ENCODE data around the gene MOB3B.

MOB3B gene

DNA sequence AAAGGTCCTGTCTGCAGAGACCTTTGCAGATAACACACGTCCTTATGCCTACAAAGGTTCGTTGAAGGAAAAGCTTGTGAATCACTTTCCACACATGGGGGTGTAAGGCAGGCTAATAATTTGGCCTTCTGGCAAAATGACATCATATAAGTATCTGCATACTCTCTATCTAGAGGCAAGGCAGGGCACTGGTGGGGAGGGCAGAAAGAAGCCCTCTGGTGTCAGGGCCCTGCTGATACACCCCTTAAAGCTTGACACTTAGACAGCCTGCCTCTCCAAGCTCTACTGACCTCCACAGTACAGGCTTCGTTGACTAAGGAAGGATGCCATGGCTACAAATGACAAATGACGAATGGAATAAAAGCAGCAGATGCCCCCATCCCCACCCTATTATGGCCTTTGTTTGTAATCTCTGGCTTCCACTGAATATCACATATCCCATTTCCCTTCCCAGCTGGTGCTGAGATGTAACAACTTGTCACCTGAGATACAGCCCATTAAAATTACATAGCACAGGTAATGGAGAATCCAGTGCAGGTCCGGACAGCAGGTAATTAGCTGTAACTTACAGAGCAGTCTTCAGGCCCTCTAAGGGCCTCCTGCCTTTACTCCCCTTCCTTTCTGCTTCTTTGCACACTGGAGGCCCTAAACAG lies 82.5 kb downstream of the MOB3B start:
- DNase-seq (ENCODE audit: low read depth) = no peak

DNA sequence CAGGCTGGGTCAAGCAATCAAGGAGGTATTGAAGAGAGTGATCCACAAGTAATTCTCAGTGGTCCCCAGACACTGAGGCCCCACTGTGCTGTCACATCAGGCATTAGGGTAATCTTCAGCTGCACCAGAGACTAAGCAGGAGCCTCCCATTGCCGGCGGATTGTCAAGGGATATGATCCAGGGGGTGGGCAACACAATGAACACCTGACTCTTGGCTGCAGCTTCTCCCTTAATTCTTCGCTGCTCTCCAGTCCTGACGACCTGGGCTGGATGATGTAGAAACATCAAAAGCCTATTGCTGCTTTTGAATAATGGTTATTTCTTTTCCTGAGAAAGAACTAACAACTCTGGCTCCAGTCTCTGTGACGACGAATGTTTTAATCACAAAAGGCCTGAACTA lies 83.9 kb downstream of the MOB3B start:
- DNase-seq (ENCODE audit: low read depth) = no peak

DNA sequence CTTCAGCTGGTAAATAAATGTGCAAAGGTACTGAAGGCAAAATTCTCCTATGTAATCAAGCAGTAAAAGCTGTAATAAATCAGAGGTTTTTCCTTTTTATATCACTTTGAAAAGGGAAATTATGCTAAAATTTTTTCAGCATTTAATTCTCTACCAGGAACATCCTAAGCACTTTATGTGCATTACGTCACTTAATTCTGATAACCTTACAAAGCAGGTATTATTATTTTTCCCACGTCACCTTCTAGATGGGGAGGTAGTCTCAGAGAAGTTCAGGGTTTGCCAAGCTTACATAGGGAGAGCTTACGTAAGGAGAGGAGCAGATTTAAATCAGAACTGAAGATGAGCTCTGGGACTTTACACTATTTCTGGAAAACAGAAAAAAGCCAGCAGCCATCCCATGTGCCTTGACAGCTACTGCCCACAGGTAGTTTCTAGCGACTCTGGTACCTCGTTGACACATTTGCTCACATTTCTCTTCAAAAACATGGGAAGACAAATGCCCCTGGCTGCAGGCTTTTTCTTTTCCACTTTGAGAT lies 84.5 kb downstream of the MOB3B start:
- DNase-seq (ENCODE audit: low read depth) = no peak

DNA sequence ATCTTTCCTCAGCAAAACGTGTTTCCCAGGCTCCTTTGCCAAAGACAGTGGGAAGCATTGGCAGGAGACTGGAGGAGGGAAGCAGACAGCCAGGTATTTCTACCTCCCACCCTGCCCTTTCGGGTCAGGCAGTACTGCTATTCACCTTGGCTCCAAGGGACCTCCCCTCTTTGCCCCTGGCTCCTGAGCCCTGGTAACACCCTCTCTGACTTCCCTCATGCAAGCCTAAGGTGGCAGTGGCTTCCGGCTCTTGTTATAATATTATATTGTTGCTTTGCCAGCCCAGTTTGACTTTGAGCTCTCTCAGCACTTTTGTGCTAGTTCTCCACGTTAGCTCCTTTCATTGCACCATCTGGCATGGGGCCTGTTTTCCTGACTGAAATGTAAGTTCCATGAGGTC lies 87.2 kb downstream of the MOB3B start:
- DNase-seq (ENCODE audit: low read depth) = no peak

DNA sequence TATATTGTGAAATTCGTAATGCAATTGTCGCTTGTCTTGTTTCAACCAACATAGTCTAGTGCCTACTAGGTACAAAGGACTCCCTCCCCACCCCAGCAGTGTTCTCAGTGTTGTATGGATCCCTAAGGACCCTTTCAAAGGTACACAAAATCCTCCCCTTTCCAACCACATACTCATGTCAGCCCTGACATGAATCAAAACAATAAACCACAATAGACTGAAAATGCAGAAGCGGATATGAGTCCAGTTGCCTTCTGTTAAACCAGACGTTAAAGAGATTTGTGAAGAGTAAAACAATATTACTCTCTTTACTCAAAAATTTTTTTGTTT lies 87.9 kb downstream of the MOB3B start:
- DNase-seq (ENCODE audit: low read depth) = no peak

DNA sequence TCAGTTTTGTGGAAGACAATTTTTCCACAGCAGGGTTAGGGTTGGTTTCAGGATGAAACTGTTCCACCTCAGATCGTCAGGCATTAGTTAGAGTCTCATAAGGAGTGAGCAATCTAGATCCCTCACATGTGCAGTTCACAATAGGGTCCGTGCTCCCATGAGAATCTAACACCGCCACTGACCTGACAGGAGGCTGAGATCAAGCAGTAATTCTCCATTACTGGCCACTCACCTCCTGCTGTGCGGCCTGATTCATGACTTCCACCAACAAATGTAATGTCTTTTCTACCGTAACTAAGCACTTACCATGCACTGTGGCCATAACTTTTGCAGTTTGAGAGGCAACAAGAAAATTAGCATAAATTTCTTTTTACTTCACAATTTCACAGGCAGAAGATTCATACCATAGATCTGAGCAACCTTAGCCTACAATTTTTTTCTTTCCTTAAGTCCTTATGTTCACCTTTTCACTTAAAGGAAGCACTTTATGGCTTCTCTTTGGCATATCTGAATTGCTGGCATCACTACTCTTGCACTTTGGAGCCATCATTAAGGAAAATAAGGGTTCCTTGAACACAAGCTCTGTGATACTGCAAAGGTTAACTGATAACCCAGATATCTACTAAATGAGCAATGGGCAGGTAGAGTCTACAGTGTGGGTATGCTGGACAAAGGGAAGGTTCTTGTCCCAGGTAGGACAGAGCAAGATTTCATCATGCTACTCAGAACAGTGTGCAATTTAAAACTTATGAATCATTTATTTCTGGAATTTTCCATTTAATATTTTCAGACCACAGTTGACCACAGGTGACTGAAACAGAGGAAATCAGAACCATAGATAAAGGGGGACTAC lies 88.5 kb downstream of the MOB3B start:
- no peak for DNase-seq (ENCODE audit: low read depth)

DNA sequence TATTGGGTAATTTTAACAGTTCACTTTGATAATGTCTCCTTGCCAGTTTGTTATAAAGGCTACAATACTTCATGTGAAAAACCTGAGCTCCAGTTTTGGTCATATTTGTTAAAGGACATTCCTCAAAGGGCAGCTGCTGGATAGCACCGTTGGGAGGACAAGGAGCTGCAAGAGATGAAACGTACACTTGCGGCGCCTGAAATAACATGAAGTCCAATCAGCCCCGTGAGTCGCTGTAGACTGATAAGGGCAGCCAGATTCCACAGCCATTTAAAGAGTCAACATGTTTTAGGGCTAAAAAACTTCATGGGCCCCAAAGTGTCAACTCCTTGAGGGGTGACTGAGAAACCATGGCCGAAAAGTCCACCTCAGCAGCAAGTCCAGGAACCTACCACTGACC lies 91.1 kb downstream of the MOB3B start:
- no peak for DNase-seq (ENCODE audit: low read depth)

DNA sequence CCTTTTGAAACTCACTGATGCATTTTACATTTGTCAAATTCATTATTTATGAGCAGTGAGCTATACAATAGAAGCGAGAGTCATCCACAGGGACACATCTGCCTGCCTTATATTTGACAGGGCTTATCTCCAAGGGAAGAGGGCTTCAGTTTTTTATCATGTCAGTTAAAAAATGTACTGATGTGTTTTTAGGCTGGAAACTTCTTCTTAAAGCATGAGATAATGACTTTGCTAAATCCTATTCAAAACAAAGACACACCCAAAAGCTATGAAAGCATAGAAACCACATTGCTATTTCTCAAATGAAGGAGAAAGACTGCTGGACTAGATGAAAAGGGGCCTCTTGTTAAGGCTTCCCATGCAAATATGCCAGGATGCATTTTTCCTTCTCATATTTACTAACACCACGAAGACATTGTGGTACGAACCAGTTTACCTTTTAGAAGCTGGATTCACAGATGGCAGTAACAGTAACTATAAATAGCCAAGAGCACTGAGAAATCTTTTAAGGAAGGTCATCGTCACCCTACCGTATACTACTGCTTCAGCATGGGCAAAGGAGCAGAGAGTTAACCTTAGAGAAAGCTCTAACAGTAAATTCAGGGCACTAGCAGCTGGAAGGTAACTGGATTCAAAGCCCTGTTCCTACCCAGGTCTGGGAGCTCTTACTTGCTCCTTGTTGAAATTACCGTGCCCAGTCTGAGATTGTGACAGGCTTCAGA lies 91.8 kb downstream of the MOB3B start:
- no peak for DNase-seq (ENCODE audit: low read depth)

DNA sequence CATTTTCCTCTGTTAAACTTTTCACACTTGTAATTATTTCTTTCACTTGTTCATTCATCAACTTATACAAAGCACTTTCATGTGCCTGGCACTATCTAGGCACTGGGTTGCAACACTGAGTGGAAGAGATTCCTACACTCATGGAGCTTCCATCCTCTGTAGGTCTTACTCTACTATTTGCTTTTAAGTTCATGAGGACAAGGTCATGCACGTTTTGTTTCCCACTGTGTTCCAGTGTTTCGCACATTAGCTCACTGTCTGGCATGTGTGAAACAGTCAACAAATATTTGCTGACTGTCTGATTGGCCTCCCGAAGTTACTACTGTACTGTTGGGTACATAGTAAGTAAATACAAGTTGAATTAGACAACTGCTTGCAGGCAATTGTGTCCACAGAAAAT lies 93.4 kb downstream of the MOB3B start:
- no peak for DNase-seq (ENCODE audit: low read depth)

DNA sequence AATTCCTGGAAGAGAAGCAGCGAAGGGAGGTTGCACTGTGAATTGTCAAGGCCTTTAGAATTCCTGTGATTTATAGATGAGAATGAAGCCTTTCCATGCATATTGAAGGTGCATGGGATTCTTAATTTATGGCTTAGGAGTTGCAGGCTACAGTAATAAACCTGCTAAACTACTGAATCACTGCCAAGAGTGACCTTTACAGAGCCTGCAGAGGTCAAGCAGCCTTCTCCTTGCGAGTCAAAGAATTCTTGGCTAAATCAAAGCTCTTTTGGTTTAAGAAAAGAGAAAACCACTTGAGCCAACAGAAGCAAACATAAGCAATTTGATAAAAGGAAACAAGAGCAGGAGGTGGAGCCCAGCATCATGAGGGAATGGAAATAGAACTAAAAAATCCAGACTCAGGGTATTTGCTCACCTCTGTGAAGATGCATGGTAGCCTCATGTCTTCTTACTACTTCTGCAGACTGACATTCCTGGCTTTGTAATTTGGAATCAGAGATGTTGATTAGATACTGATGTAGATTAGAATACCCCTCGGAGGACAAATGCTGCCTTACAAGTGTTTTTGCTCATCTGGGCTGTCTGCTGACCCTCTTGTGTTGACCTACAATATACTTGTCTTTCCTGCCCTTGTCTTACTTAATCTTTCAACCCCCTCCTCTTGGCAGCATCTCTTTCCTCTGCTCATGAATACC lies 95.8 kb downstream of the MOB3B start:
- no peak for DNase-seq (ENCODE audit: low read depth)

DNA sequence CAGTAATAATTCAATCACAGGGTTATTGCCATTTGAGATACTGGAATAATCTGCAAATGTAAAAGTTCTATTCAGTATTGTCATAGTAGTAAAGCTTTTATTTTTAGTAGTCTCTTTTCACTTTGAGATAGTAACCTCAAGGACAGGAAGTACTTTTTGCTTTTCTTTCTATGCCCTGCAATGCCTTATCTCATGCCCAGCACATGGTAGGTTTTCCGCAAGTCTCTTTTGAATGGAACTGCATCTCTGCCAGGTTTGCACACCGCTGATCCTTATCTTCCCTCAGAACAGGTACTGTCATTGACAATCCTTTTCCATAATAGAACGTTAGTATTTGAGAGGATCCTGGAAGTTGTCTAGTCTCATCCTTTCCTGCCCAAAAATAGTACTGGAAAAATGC lies 97.3 kb downstream of the MOB3B start:
- no peak for DNase-seq (ENCODE audit: low read depth)

DNA sequence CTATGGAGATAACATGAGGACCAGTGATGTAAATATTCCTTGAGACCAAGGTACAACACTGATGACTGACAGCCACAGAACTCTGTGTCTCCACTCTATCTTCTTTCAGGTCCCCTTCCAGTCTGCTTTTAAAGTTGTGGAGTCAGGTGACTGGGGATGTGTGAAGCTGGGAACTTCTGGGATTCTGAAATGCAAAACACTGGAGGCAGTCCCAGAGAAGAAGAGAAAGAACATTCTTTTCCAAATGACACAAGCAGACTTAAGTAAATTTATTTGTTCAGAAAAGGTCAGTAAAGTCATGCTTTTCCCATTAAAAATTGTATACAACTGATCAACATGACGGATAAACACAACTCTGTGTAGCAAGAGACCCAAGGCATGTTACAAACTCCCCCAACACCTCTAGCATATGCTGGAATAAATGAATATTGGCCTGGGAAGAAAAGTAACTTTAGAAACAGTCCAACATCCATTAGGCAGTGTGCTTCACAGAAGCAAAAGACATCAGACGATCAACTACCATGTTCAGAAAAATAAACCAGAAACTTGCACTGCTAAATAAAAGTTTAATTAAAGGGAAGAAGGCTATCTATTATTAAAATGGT lies 98.0 kb downstream of the MOB3B start:
- DNase-seq (ENCODE audit: low read depth) = no peak

DNA sequence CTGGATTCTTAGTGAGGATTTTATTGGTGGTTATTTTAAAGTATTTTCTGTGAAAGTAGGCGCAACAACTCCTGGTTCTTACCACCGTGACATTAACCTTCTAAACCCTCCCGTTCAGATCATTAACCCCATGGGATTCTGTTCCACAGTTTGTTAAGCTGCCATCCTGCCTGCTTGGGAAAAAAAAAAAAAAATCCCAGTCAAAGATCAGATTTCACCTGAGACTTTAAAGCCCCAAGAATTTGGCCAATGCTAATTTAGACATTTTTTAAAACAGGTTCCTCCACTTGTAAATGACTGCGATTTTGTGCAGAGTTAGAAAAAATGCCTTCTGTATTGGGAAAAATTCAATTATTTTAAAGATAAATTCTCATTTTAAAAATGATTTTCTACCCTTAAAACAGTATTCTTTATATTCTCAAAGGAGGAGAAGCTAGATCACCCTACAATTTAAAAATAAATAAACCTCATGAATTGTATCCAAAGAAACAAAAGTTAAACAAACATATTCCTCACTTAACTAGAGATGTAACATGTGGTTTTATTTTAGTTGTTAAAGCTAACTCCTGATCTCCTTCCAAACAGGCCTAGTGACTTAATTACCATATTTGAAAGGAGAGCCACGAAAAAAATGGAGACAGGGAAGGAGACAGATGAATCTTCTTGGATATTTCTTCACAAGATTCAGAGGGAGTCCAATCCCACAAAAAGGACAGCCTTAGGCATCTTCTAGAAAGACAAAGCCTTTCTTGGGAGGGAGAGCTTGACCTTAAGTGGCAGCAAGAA lies 98.7 kb downstream of the MOB3B start:
- DNase-seq (ENCODE audit: low read depth) = no peak

DNA sequence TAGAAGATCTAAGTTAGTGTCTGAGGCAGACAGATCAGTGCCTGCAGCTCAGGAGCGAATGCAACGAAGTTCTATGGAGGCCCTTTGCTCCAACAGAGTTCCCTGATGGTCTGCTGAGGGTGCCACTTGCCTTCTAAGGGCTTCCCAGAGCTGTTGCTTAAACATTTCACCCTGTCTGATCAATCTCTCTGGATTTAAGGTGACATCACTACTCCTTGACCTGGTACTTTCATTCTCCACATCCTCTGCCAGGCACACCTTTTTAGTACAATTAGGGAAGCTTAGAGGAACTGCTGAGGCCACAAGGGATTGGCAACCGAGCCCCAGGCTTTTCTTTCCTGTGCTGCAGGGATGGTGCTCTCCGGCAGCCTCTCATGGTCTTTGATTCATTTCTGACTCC lies 99.7 kb downstream of the MOB3B start:
- no peak for DNase-seq (ENCODE audit: low read depth)

DNA sequence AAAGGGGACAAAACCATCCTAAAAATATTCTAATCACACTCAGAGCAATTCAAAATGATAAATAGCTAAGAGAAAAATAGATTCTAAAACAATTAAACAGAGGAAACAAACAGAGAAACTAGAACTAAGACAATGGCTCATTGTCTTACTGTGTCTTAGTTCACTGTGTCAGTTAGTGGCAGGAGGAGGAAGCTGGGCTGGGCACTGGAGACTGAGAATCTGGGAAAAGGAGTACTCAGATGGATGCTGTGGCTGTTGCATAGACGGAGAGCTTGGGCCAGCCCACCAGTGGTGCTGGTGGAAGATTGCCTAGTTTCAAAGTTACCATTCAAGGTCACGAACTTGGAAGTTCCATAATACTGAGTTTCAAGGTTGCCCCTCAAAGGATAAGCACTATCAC lies 100.2 kb downstream of the MOB3B start:
- no peak for DNase-seq (ENCODE audit: low read depth)

DNA sequence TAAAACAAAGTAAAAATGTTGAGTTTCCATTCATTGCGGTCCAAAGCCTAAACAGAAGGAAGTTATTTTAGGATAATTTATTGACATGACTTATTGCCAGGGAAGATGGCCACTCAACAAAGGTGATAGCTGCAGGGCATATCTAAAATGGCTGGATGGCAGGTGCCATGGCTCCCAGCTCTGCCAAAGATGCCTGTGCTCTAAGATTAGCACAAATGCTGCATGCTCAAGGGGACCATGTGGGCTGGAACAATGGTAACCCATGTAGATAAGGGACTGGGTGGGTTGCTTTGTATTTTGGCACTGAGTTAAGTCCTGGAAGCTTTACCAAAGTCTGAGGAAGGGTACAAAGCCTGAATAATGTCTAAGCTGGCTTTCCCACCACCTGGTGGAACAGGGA lies 101.1 kb downstream of the MOB3B start:
- DNase-seq (ENCODE audit: low read depth) = no peak

DNA sequence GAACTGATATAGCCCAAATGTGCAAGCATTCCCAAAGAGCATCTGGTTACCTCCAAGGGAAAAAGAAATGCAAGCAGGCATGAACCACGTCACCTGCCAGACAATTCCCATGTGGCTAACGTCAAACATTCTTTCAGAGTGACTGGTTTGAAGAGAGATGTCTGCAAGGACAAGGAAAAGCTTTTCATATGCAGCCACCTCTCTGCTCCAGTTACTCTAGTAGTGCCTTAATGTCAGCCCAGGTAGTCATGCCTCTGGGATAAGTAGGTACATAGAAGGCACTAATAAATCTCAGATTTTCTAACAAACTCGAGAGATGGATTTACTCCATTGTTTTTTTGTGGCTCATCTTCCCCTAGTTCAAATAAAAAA lies 102.4 kb downstream of the MOB3B start:
- no peak for DNase-seq (ENCODE audit: low read depth)

DNA sequence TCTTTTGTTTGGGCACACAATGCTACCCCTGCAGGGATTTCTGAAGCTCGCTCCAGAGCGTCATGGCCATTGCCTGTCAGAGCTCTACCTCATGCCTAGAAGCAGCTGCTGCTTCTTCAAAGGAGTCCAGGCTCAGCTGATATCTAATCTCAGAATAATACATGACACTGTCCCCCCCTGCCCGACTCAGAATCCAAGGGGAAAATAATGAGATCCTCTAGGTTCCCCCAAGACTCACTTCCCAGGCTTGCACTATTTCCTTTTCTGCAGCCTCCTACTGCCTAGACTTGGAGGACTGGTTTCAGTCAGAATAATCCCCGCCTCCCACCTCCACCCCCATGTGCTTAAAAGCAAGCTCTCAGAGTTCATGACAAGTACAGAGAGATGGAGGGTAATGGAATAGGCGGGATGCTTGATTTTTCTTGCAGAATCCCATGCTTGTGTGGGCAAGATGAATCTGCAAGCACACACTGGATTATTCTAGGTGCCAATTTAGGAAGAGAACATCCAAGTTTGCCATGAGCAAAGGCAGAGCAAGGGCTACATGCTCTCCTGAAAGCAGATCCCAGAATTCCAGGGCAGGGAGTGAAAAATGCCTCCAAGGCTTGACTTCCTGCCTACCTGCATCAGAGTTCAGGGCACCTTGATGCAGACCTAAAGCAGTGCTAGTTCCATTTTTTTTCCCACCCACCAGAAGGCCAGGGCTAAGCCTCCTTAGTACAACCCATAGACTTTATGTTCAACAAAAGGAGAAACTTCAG lies 102.9 kb downstream of the MOB3B start:
- DNase-seq (ENCODE audit: low read depth) = no peak

DNA sequence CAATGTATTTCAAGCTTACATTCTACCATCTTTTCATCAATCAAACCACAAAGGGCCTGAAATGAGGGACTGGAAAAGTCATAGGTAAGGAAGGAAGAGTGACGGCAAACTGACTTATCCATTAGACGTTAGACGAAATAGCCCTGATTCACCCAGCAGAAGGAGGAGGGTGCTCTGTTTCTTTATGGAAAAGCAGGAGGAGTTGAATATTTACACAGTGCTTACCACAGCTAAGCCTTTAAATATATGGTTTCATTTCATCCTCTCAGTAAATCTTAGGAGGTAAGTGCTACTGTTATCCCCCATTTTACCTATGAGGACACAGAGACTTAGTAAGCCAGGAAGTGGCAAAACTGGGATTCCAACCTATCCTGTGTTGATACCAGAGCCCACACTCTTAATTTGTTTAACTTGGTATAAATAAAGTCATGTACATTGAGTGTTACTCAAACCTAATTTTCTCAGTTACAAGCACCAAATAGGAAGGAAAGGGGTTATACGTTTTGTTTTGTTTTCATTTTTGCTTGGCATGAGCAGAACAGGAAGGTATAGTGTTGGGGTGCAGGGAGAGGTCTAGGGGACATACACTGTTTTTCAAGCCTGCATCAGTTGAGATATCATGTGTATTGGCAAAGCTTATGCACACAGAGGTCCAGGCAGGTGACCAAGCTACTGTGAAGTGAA lies 103.6 kb downstream of the MOB3B start:
- DNase-seq (ENCODE audit: low read depth) = no peak

All from stimulated activated CD8-positive, alpha-beta memory T cell treated with anti-CD3 and anti-CD28 coated beads, Interleukin-15, amount 100 ng/mL, for 1 hour (primary cell).